Measurements from ENCODE around the gene GCHFR.

Gene GCHFR

GRCh38 chr15:40763801-40764628 is at the start of gene GCHFR:
GCHFR (plus strand) TSS chr15:40764068; CDS start chr15:40764181, 113 bp downstream.
- in situ Hi-C loops (cut with MboI; ENCODE audit: low sequenced_read_pairs) = no loop called here

GRCh38 chr15:40714144-40714543 is 49.7 kb upstream of the GCHFR start:
- in situ Hi-C loops (cut with MboI; ENCODE audit: low sequenced_read_pairs) = no loop called here

- in situ Hi-C loops (cut with MboI; ENCODE audit: low sequenced_read_pairs) = no loop called here
These were observed 47.7 kb upstream of the GCHFR start for GRCh38 chr15:40716165-40716564.

DNA sequence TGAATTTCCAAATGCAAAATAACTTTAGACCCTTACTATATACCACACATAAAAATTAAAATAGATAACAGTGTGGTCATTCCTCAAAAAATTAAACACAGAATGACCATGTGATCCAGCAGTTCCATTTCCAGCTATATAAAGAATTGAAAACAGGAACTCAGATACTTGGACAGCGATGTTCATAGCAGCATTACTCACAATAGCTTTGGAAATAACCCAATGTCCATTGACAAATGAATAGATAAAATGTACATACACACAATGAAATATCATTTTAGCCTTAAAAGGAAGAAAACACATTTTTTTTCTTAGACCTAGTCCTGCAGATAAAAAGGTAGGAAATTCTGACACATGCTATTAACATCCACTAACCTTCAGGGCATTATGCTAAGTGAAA is 42.2 kb upstream of the GCHFR start:
- in situ Hi-C loops (cut with MboI; ENCODE audit: low sequenced_read_pairs) = no loop called here

DNA sequence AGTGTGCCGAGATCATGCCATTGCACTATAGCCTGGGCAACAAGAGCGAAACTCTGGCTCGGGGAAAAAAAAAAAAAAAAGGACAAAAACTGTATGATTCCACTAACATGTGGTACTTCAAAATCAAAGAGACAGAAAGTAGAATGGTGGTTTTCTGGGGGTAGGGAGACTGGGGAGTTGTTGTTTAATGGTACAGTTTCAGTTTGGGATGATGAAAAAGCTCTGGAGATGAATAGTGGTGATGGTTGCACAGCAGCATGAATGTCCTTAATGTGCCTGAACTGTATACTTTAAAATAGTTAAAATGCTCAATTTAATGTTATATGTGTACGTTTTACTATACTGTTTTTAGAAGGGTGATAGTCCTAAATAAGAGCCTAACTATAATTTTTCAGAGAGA is 41.5 kb upstream of the GCHFR start:
- in situ Hi-C loops (cut with MboI; ENCODE audit: low sequenced_read_pairs) = no loop called here

DNA sequence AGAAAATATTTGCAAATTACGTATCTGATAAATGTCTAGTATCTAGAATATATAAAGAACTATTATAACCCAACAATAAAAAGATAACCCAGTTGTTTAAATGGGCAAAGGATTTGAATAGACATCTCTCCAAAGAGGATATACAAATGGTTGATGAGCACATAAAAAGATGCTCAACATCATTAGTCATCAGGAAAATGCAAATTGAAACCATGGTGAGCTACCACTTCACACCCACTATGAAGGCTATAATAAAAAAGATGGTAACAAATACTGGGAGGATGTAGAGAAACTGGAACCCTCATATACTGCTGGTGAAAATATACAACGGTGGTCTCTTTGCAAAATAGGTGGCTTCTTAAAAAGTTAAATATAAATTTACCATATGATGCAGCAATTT is 40.9 kb upstream of the GCHFR start:
- in situ Hi-C loops (cut with MboI; ENCODE audit: low sequenced_read_pairs) = no loop called here

DNA sequence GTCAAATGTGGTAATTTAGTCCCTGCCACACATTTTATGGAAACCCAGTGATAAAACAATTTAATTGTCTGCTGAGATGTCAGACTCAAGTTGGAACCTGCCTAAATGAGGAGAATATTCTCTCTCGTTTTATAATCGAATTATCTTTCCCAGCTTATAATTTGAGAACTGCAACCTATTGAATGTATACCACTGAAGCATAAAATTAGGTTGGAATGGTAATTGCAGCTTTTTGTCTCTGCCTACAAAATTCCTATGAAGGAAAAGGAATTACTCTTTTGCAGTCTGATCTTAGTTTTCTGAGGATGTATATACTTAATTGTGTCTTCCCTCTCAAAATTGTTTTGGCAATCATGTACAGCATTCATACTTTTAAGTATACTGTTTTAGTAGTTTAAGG is 39.9 kb upstream of the GCHFR start:
- in situ Hi-C loops (cut with MboI; ENCODE audit: low sequenced_read_pairs) = no loop called here

DNA sequence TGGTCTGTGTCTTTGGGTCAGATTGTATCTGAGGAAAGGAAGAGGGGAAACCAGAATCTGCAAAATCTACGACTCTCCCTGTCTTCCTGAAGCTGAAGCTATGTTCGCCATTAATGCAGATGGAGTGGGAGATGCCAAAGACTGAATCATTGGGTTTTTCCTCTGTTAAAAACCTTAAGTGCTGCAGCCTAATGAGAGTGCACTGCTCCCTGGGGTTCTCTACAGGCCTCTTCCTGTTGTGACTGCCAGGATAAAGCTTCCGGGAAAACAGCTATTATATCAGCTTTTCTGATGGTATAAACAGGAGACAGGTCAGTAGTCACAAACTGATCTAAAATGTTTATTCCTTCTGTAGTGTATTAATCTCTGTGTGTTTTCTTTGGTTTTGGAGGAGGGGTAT is 32.8 kb upstream of the GCHFR start:
- in situ Hi-C loops (cut with MboI; ENCODE audit: low sequenced_read_pairs) = no loop called here

DNA sequence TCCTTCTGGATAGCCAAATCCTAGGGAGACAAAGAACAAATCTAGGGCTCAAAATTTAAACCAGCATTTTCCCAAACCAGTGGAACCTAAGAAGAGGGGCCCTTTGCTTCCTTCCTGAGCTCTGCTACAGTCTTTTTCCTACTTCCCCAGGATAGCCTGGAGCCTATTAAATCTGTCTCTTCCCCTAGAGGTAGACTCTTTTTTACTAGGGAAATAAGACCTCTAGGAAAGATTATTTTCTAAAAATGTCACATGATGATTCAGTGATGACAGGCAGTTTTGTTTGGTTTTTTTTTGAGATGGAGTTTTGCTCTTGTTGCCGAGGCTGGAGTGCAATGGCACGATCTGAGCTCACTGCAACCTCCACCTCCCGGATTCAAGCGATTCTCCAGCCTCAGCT is 27.3 kb upstream of the GCHFR start:
- in situ Hi-C loops (cut with MboI; ENCODE audit: low sequenced_read_pairs) = no loop called here

GRCh38 chr15:40737048-40737447 is 26.8 kb upstream of the GCHFR start:
- in situ Hi-C loops (cut with MboI; ENCODE audit: low sequenced_read_pairs) = no loop called here

DNA sequence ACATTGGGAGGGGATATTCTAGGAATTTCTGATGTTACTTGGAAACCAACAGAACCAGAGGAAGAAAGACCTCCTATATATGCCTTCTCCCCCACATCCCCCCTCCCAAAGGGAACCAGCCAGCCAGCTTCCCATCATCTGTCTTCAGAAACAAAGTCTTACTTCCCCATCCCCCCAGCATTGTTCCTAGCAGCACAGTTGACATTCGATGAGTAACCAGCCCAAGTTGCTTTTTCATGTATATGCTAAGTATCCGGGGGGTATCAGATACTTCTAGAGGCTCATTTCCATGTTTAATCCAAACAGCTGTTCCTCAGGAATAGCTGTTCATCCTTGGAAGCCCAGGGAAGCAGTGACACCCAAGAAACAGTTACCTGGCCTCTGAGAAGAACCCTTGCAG is 24.8 kb upstream of the GCHFR start:
- in situ Hi-C loops (cut with MboI; ENCODE audit: low sequenced_read_pairs) = no loop called here

GRCh38 chr15:40739854-40740253 is 24.0 kb upstream of the GCHFR start:
- in situ Hi-C loops (cut with MboI; ENCODE audit: low sequenced_read_pairs) = no loop called here

- in situ Hi-C loops (cut with MboI; ENCODE audit: low sequenced_read_pairs) = no loop called here
These were observed 20.4 kb upstream of the GCHFR start for GRCh38 chr15:40743485-40743901.

DNA sequence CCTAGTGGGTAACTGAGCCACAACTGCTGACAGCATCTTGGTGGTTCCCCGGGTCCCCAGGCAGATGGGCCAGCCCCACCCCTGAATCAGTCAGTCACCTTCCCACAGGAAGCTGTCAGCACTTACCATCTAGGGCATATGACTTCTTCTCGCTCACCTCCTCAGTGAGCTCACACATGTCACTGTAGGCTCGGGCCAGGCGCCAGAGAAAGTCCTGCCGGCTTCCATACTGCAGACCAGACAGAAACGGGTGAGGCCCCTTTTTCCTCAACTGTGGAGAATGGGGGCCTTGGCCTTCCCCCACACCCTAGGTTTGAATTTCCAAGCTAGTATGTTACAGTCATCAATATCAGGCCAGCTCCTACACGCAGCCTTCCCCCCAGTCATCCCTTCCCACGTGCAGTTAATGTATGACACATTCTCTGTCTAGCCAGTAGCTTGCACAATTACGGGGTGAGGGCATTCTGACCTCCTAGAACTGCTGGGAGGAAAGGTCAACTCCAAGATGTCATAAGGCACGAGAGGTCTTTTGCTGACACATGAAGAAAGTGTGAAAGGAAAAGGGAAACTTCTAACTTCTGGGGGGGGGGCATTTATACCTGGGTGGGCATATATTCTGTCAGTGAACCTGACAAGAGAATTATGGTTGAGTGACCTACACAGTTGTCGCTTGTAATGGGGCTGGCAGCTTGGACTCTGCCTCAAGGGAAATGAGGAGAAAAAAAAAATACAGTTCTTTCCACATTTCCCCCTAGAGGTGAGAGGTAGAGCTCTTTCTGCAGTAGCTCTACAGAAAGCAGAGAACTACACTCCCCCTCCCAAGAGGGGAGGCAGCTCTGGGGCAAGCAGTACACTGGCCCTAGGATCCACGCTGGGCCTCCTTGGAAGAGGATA is 19.7 kb upstream of the GCHFR start:
- in situ Hi-C loops (cut with MboI; ENCODE audit: low sequenced_read_pairs) = no loop called here

DNA sequence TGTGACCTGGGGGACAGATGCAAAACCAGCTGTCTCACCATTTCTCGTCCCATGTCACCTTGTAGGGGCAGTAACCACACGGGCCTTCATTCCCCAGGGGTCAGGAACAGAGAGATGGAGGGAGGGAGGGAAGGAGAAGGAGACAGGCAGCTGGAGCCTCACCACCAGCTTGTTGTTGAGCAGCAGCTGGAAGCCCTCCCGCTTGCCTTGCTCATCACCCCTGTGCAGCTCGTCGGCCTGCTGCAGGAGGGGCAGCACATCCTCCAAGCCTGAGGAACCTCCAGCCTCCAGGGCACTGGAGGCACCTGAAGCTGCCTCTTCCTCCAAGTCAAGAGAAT is 19.1 kb upstream of the GCHFR start:
- in situ Hi-C loops (cut with MboI; ENCODE audit: low sequenced_read_pairs) = no loop called here

- in situ Hi-C loops (cut with MboI; ENCODE audit: low sequenced_read_pairs) = no loop called here
These were observed 16.9 kb upstream of the GCHFR start for GRCh38 chr15:40746916-40747418.

DNA sequence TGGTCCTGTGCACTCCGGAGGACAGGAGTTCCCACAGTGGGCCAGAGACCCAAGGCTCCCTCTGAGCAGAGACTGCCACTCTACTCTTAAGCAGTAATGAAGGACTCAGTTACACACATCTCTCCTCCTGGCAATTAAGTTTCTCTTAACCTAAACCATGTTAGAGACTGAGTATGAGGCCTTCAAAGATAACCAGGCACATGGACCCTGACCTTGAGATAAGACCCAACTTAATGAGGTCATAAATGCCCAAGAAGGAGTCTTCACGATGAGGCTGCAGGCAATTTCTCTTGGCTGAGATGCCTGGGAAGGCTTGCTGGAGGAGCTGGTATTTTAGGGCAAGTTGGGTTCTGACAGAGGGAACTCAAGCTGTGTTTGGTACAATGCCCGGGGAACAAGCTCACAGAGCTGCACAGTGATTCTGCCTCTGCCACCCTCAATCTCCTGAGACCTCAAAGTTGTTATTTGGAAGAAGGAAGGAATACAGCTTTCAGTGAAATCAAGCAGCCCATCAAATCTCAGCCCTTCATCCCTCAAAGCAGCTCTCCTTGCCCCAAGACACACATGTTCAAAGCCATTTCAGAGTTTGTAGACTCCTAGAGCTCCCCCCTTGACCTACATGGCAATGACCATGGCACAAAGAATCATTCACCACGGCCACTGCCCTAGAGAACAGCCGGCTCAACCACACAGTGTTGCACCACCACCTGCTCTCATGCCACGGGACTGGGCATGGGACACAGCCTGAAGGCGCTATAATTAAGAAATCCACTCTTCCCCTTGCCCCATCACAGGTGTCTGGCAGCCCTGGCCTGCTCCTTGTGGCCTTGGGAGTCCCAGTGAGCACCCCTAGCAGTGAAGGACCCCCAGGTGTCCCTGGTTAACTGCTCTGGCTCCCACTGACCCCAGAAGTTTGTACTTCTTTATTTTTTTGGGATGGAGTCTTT is 15.9 kb upstream of the GCHFR start:
- in situ Hi-C loops (cut with MboI; ENCODE audit: low sequenced_read_pairs) = no loop called here

GRCh38 chr15:40749151-40749630 is 14.7 kb upstream of the GCHFR start:
- in situ Hi-C loops (cut with MboI; ENCODE audit: low sequenced_read_pairs) = no loop called here

GRCh38 chr15:40750885-40751284 is 13.0 kb upstream of the GCHFR start:
- in situ Hi-C loops (cut with MboI; ENCODE audit: low sequenced_read_pairs) = no loop called here

- in situ Hi-C loops (cut with MboI; ENCODE audit: low sequenced_read_pairs) = no loop called here
These were observed 12.1 kb upstream of the GCHFR start for GRCh38 chr15:40751745-40752144.

GRCh38 chr15:40754574-40754882 is 9.3 kb upstream of the GCHFR start:
- in situ Hi-C loops (cut with MboI; ENCODE audit: low sequenced_read_pairs) = no loop called here
